ENCODE results near the gene SLC12A1.
A peak's percentile ranks its signal among the peaks of the same experiment; 100 is the strongest.

The SLC12A1 gene

DNA sequence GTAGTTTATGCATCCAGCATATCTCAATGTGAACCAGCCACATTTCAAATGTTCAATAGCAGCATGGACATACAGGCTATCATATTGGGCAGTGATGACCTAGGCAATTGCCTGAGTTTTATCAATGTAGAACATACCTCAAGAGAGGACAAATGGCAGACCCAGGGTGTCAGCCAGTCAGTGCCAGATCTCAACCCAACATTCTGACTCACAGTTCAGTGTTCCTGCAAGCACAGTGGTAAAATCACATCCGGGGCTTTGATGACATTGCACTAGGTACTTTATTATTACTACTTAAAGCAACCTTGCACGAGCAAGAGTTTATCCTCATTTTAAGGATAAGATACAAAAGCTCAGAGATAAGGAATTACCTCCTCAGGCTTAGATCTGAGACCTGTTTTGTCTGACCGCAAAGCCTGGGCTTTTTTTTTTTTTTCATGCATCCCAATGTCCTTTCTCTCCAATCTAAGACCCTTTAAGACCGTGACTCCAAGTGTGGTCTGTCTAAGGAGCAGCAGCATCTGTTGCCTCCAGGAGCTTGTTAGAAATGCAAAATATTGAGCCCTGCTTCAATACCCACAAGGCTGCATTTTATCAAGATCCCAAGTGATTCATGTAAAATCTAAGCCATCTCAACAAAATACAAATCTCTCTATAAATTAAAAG lies 60.1 kb downstream of the SLC12A1 start:
- Histone ChIP-seq H3K9me3 (replicated peaks in 1 of 11) (no peaks in the 10 kb centered on the region), H3K36me3 (no peaks in the 10 kb centered on the region), H3K4me1 (peaks cover 0 to 5% (median 0%) of the 10 kb centered on the region in 10 experiments; a peak in 4 of 20 replicates), H4K20me1 (no peaks in the 10 kb centered on the region), H3K4me3 (no peak overlapping the region), H3K4me2 (no peak overlapping the region), H3K9ac (no peak overlapping the region), H3K27ac (no peak overlapping the region), H3K27me3 (no peaks in the 10 kb centered on the region)
- TF ChIP-seq Cebpa-rat (IDR thresholded peaks at IDR 0.05), result no peak

DNA sequence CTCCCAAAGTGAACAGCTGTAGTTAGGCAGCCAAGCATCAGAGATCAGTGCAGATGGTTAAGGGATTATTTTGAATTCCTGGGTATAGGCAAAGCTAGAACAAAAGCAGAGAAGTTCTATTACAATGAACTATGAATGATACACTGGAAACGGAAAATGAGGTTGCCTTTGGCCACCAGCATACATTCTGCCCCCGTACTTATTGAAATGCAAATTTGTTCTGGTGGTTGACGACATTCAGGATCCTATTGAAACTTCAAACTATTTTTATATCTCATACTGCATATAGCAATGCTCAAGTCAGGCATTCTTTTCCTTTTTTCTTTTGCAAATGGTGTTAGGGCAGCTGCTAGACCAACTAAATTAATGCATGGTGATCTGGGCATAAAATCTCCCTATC lies 61.7 kb downstream of the SLC12A1 start:
- no peak for TF ChIP-seq Cebpa-rat (IDR thresholded peaks at IDR 0.05)
- Histone ChIP-seq H3K27me3 (no peaks in the 10 kb centered on the region), H3K9ac (no peak overlapping the region), H3K4me2 (no peak overlapping the region), H3K9me3 (replicated peaks in 1 of 11) (no peaks in the 10 kb centered on the region), H3K4me1 (peaks cover 0 to 5% (median 0%) of the 10 kb centered on the region in 10 experiments; a peak in 4 of 20 replicates), H3K4me3 (no peak overlapping the region), H3K27ac (no peak overlapping the region), H4K20me1 (no peaks in the 10 kb centered on the region), H3K36me3 (no peaks in the 10 kb centered on the region)

DNA sequence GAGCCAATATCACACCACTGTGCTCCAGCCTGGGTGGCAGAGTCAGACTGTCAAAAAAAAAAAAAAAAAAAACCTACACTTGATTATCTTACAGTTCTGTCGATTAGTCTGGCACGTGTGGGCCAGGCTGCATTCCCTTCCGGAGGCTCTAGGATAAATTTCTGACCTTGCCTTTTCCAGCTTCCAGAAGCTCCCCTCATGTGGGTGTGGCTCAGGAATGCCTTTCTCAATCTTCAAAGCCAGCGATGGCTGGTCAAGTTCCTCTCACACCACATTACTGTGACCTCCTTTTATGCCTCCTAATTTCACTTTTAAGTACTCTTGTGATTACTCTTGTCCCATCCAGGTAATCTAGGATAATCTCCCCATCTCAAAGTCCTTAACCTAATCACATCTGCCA lies 66.9 kb downstream of the SLC12A1 start:
- Histone ChIP-seq H3K9ac (no peak overlapping the region), H4K20me1 (no peaks in the 10 kb centered on the region)

DNA sequence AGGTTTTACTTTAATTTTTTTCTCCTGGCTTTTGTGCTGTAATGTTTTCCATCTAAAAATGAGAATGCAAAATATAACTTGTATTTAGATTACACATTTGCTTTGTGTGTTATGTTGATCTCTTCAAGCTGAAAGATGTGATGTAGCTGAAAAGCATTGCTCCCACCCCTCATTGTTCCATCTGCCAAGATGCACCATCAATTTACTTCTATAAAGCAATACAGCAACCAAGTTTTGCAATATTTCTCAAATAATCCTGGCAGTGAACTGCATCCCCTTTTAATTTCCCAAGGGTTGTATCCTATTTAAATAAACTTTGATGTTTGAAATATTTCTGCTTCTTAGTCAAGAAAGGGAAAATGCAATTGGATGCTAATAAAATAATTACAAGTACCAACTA lies 72.6 kb downstream of the SLC12A1 start:
- H4K20me1 ChIP-seq, result no peaks in the 10 kb centered on the region
- H3K4me3 ChIP-seq, result no peak overlapping the region
- H3K36me3 ChIP-seq, result no peaks in the 10 kb centered on the region
- H3K4me2 ChIP-seq, result no peak overlapping the region
- no peak overlapping the region for H3K27ac ChIP-seq
- no peak for TF ChIP-seq Cebpa-rat (IDR thresholded peaks at IDR 0.05)
- no peaks in the 10 kb centered on the region for H3K27me3 ChIP-seq
- H3K9me3 ChIP-seq (replicated peaks in 1 of 11), result no peaks in the 10 kb centered on the region
- no peaks in the 10 kb centered on the region for H3K4me1 ChIP-seq
- H3K9ac ChIP-seq, result no peak overlapping the region

More for the DNA sequence above, 66.9 kb downstream of the SLC12A1 start:
- Histone ChIP-seq H3K4me1 (no peaks in the 10 kb centered on the region), H3K9me3 (replicated peaks in 1 of 11) (no peaks in the 10 kb centered on the region), H3K4me2 (no peak overlapping the region), H3K36me3 (no peaks in the 10 kb centered on the region), H3K27ac (no peak overlapping the region), H3K4me3 (no peak overlapping the region), H3K27me3 (no peaks in the 10 kb centered on the region)
- TF ChIP-seq Cebpa-rat (IDR thresholded peaks at IDR 0.05), result no peak

DNA sequence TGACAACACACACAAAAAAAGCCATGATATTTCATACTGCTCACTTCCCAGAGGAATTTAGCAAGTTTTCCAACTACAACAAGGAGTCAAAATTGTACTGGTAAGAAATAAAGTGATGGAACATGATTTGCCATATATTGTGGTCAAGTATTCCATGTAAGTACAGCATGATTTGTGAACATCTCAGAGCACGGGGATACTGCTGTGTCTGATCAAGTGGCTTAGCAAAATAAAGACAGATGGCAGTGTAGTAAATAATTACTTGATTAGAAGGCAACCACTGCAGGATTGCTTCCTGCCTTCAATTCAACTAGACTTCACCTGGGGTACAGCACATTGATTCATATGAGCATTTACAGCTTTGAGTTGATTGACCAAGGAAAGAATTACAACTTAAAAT lies 73.5 kb downstream of the SLC12A1 start:
- Histone ChIP-seq H4K20me1 (no peaks in the 10 kb centered on the region), H3K9me3 (replicated peaks in 1 of 11) (no peaks in the 10 kb centered on the region), H3K27ac (no peak overlapping the region), H3K4me2 (no peak overlapping the region), H3K9ac (no peak overlapping the region), H3K36me3 (no peaks in the 10 kb centered on the region), H3K4me1 (no peaks in the 10 kb centered on the region), H3K27me3 (no peaks in the 10 kb centered on the region), H3K4me3 (no peak overlapping the region)
- no peak for TF ChIP-seq Cebpa-rat (IDR thresholded peaks at IDR 0.05)

DNA sequence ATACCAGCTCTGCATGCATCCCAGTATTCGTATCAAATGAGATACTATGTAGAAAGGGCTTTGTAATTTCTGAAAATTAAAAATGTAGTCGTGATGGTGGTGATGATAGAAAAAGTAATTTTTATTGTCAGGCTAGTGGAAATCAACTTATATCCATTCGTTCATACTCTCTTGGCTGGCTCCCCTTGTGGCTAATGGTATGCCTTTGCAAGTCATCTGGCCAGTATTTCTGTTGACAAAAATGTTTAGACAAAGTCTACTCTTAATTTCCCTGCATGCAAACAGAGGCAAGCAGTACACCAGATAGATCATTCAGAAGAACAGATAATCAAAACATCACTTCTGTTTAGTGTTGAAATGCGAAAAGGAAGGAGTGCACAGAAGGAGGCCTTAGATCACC lies 75.6 kb downstream of the SLC12A1 start:
- Histone ChIP-seq H3K9me3 (replicated peaks in 1 of 11) (no peaks in the 10 kb centered on the region), H3K4me3 (no peak overlapping the region), H4K20me1 (no peaks in the 10 kb centered on the region), H3K9ac (no peak overlapping the region), H3K4me2 (no peak overlapping the region), H3K4me1 (no peaks in the 10 kb centered on the region), H3K27me3 (no peaks in the 10 kb centered on the region), H3K36me3 (no peaks in the 10 kb centered on the region), H3K27ac (no peak overlapping the region)
- TF ChIP-seq Cebpa-rat (IDR thresholded peaks at IDR 0.05), result no peak

DNA sequence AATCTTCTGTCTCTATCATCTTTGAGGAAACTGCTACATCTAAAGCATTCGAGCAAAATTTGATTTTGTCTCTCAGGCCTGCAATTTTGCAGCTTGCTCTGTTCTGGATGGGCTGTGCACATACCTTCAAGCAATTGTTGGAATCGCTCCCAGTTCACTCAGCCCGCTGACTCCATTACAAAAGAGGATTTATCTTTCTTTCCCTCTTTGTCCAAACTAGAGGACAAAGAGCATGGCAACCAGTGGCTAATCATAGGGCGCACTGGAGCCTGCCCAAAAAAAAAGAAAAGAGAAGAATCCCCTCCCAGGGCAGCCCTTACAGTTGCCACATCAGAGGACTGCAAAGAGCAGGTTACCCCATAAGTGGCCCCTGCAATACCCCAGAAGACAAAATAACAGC lies 76.1 kb downstream of the SLC12A1 start:
- Histone ChIP-seq H3K4me2 (no peak overlapping the region), H4K20me1 (no peaks in the 10 kb centered on the region), H3K4me3 (no peak overlapping the region), H3K27me3 (no peaks in the 10 kb centered on the region), H3K9ac (no peak overlapping the region), H3K27ac (no peak overlapping the region), H3K4me1 (no peaks in the 10 kb centered on the region), H3K36me3 (no peaks in the 10 kb centered on the region), H3K9me3 (replicated peaks in 1 of 11) (no peaks in the 10 kb centered on the region)
- no peak for TF ChIP-seq Cebpa-rat (IDR thresholded peaks at IDR 0.05)

DNA sequence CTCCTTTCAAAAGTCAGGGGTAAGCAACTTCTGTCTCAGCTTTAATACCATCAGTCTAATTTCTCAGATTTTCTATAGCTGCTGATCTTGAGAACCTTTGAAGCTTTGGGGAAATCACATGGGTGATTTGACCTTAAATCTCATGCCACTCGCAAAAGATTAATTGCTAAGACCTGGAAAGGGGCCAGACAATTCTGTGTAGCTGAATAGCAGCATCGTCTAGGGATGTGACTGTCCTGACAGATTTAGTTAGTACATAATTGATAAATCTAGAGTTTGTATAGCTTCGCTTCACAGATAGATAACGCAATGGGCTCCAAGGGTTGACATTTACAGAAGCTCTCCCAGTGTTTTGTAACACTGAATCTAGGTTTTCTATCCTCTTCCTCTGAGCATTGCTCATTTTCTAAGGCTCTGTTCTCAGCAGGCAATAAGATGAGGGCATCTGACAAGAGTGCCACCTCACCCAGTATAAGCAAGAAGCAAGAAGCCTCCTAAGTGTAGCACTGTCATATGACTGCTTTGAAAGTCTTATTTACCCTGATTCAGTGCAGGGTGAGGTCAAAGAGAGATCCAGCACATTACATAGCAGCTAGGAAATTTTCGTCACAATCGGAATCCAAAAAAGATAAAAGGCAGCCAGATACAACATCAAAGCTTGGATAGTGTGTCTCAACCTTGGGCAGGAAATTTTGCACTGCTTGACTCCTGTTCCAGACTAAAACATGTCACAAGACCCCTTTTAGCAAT lies 77.5 kb downstream of the SLC12A1 start:
- TF ChIP-seq Cebpa-rat (IDR thresholded peaks at IDR 0.05), result no peak
- Histone ChIP-seq H3K9ac (no peak overlapping the region), H4K20me1 (no peaks in the 10 kb centered on the region), H3K36me3 (no peaks in the 10 kb centered on the region), H3K27ac (no peak overlapping the region), H3K4me2 (no peak overlapping the region), H3K27me3 (no peaks in the 10 kb centered on the region), H3K4me3 (no peak overlapping the region), H3K9me3 (replicated peaks in 1 of 11) (no peaks in the 10 kb centered on the region), H3K4me1 (no peaks in the 10 kb centered on the region)

DNA sequence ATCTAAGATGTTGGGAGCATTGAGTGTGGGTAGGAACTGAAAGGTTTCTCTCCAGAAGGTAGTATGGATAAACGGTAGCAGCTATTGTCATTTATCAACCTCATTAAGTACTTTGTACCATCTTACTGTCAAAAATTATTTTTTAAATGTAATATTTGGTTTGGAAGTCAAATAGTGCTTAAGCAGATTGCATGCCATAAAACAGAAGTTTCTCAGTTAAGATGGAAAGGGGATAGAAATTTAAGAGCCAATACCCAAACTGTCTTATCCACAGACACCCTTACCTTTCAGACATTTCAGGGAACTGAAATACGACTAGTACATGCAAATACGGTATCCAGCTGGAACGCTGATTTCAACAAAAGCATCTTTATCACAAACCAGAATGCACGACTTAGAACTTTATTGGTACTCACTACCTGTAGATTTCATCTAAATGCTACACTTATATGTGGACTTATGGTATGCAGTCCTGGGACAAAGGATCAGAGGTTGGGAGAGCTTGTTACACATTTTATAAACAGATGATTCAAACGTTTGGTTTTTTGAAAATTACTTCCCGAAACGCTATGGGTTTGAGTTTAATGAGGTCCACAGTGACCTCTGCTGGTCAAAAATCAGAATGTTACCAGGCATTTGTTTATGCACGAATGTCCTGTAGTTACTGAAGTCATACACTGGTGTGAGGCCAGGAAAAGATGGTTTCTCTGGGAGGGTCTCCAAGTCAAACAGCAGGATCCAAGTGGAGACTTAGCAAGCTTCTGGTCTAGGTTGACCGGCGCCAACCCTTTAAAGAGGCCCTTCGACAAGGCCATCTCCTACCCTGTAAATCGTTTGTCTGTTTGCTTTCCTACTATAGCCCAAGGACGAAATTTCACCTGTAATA lies 79.5 kb downstream of the SLC12A1 start:
- H3K9me3 ChIP-seq (replicated peaks in 1 of 11), result no peaks in the 10 kb centered on the region
- no peaks in the 10 kb centered on the region for H3K4me1 ChIP-seq
- no peak overlapping the region for H3K9ac ChIP-seq
- H4K20me1 ChIP-seq, result no peaks in the 10 kb centered on the region
- no peak overlapping the region for H3K4me3 ChIP-seq
- no peaks in the 10 kb centered on the region for H3K36me3 ChIP-seq
- no peak for TF ChIP-seq Cebpa-rat (IDR thresholded peaks at IDR 0.05)
- no peak overlapping the region for H3K27ac ChIP-seq
- peak overlapping the region in 1 of 11 experiments; percentile 1; a peak in 1 of 22 replicates for H3K4me2 ChIP-seq
- H3K27me3 ChIP-seq, result no peaks in the 10 kb centered on the region

All from BLaER1 treated with 17β-estradiol and CSF1 and Interleukin-3, amounts not matched to agents 10 nM and 100 nM (cell line).